ENCODE measurements around the gene PSAPL1.

PSAPL1 gene

DNA sequence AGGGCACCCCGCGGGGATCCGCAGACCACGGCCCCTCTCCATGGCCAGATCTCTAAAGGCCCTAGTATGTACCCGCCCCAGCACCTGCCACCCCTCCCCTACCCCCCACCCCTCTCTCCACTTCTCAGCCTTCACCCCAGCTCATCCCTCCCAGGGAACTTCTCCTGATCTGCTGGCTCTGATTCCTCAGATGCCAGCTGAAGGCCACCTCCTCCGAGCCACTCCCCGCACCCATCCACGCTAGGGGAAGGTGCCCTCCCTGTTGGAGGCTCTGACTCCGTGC, 11.9 kb downstream of the PSAPL1 start:
- no peak for DNase-seq (ENCODE audit: low read depth)
- TF ChIP-seq, protein P1, sequence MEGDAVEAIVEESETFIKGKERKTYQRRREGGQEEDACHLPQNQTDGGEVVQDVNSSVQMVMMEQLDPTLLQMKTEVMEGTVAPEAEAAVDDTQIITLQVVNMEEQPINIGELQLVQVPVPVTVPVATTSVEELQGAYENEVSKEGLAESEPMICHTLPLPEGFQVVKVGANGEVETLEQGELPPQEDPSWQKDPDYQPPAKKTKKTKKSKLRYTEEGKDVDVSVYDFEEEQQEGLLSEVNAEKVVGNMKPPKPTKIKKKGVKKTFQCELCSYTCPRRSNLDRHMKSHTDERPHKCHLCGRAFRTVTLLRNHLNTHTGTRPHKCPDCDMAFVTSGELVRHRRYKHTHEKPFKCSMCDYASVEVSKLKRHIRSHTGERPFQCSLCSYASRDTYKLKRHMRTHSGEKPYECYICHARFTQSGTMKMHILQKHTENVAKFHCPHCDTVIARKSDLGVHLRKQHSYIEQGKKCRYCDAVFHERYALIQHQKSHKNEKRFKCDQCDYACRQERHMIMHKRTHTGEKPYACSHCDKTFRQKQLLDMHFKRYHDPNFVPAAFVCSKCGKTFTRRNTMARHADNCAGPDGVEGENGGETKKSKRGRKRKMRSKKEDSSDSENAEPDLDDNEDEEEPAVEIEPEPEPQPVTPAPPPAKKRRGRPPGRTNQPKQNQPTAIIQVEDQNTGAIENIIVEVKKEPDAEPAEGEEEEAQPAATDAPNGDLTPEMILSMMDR (IDR thresholded peaks at IDR 0.05; ENCODE audit: control insufficient read depth, extremely low read depth, insufficient read depth) = no peak
- H3K4me3 ChIP-seq (ENCODE audit: low read depth, low read length) = no peak overlapping the region

DNA sequence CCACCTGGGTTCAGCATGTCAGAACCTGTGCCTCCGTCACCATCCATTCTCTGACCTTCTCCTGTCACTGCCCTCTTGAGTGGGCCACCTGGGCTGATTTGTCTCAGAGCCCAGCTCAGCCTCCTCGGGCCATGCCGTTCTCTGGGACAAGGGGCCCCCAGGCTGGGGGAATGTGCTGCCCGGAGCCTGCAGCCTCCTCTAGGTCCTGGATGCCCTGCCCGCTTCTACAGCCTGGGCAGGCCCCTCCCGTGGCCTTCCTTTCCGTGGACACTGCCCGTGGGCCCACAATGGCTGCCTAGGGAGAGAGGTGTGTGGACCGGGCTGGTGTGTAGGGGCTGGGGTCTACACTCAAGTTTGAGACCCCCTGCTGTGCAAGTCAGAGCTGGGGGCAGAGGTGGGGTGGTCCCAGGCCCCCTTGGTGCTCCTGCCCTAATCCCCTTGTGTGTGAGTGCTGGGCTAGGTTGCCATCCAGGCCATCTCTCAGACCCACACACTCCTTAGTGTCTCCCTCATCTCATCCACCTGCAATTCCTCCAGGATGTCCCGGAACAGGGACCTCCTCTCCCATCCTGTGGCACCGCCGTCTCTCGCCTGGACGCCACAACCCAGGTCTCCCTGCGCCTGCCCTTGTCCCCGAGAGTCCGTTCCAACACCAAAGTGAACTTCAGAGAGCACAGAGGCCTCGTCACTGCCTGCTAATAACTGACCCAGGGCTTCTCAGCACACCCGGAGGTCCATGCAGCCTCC, 12.4 kb downstream of the PSAPL1 start:
- TF ChIP-seq, protein P1 (IDR thresholded peaks at IDR 0.05; ENCODE audit: control insufficient read depth, extremely low read depth, insufficient read depth) = no peak
- no peak for DNase-seq (ENCODE audit: low read depth)

GRCh38 chr4:7421356-7422150, 13.2 kb downstream of the PSAPL1 start:
- DNase-seq (ENCODE audit: low read depth) = no peak
- TF ChIP-seq, protein P1 (IDR thresholded peaks at IDR 0.05; ENCODE audit: control insufficient read depth, extremely low read depth, insufficient read depth) = no peak
- H3K4me3 ChIP-seq (ENCODE audit: low read depth, low read length) = no peak overlapping the region

More for the DNA sequence above, 12.4 kb downstream of the PSAPL1 start:
- no peak overlapping the region for H3K4me3 ChIP-seq (ENCODE audit: low read depth, low read length)

DNA sequence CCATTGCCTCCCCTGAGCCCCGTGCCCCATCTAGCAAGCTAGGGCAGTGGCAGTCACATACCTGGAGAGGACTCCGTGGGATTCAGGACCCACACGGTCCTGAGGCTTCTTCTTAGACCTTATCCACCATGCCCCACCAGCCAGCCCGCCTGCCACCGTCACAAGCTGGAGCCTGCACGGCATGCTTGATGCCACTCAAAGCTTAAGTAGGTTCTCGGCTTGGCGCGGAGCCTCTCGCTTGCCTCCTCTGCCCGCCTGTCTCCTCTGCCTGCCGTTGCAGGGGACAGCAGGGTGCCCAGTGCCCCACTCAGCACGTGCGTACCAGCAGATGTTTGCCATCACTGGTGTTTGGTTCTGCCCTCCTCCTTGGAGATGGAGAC, 14.1 kb downstream of the PSAPL1 start:
- DNase-seq (ENCODE audit: low read depth) = no peak
- TF ChIP-seq, protein P1 (IDR thresholded peaks at IDR 0.05; ENCODE audit: control insufficient read depth, extremely low read depth, insufficient read depth) = no peak
- no peak overlapping the region for H3K4me3 ChIP-seq (ENCODE audit: low read depth, low read length)

DNA sequence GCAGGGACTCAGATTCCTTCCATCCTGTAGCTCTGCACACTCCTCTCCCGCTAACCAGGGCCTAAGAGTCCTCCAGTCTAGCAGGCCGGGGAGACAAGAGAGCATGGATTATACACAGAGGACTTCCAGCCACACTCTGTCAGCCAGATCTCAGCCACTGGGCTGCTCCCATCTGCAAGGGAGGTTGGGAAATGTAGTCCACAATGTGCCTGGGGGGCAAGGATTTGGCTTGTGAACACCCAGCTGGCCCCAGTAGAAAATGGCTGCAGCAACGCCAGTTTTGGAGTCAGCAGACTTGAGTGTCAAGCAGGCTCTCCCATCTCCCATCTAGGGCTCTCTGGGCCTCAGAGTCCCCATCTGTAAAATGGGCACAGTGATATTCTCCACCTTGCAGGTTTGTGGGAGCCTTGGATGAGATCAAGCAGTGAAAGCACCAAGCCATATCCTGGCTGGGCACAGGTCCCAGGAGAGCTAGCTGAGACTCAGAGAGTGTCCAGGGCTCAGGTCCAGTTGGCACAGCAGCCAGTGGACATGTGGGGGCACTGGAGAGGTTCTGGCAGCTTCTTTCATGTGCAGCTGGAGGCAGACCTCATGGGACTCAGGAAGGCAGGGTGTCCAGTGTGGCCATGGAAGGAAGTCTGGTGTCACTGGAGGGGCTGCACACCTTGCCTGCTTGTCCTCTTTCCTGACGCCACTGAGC, 14.6 kb downstream of the PSAPL1 start:
- DNase-seq (ENCODE audit: low read depth) = no peak
- H3K4me3 ChIP-seq (ENCODE audit: low read depth, low read length) = no peak overlapping the region
- TF ChIP-seq, protein P1 (IDR thresholded peaks at IDR 0.05; ENCODE audit: control insufficient read depth, extremely low read depth, insufficient read depth) = no peak

GRCh38 chr4:7418131-7418943, 16.4 kb downstream of the PSAPL1 start:
- DNase-seq (ENCODE audit: low read depth) = no peak
- TF ChIP-seq, protein P1 (IDR thresholded peaks at IDR 0.05; ENCODE audit: control insufficient read depth, extremely low read depth, insufficient read depth) = no peak
- H3K4me3 ChIP-seq (ENCODE audit: low read depth, low read length) = no peak overlapping the region

Measured in LNCaP clone FGC (cell line).